ENCODE data around the gene PKMYT1. TPM values are rescaled to one million over a fixed set of nuclear protein-coding genes. Genes with fewer than 3 reads are reported as not detected.

Gene PKMYT1
- total and polyA plus RNA-seq, 2 experiments from 2014 or later = 90.9 to 100 TPM

- Histone ChIP-seq H3K4me2 (peak overlapping the region; percentile 97; the same call in 1 of the 2 replicates), H2AFZ (no peak overlapping the region), H3K9me2 (ENCODE audit: insufficient read depth) (no peaks in the 10 kb centered on the region), H3K27me3 (ENCODE audit: insufficient read depth) (peaks cover 13% of the 10 kb centered on the region), H3K27ac (ENCODE audit: low read depth) (no peak overlapping the region), H3K4me3 (peak overlapping the region; percentile 85; the same call in 1 of the 2 replicates), H4K20me1 (replicated peaks; ENCODE audit: insufficient read depth) (peaks cover 20% of the 10 kb centered on the region), H3F3A (replicated peaks; ENCODE audit: low read depth) (peaks cover 62% of the 10 kb centered on the region), H3K4me1 (ENCODE audit: insufficient read depth) (peaks cover 37% of the 10 kb centered on the region), H3K36me3 (ENCODE audit: insufficient read depth) (no peaks in the 10 kb centered on the region), H3K79me2 (replicated peaks; ENCODE audit: insufficient read depth) (peaks cover 17% of the 10 kb centered on the region; the same call in 1 of the 2 replicates)
- no peak overlapping the region for H3K27ac Mint-ChIP-seq
- peak overlapping the region; percentile 96; the same call in 1 of the 3 replicates for H3K4me3 Mint-ChIP-seq
- no peak for TF ChIP-seq EZH2phosphoT487 (IDR thresholded peaks at IDR 0.05; ENCODE audit: unreplicated experiment)
- no peak for TF ChIP-seq CTCF (conservative IDR thresholded peaks at IDR 0.05; ENCODE audit: low read depth in 2 of 2)
- no peak for TF ChIP-seq ETS1 (IDR thresholded peaks at IDR 0.05)
- TF ChIP-seq ZNF114 (CRISPR knock-in tag; IDR thresholded peaks at IDR 0.05) = no peak
- no peak for TF ChIP-seq REST (IDR thresholded peaks at IDR 0.05; ENCODE audit: unreplicated experiment)
- no peak for TF ChIP-seq JUNB (IDR thresholded peaks at IDR 0.05; ENCODE audit: unreplicated experiment)
- TF ChIP-seq CREB1 (CRISPR knock-in tag; IDR thresholded peaks at IDR 0.05; ENCODE audit: low read depth) = no peak
- no peak for TF ChIP-seq EZH2 (IDR thresholded peaks at IDR 0.05; ENCODE audit: low read depth, unreplicated experiment)
- no peak for TF ChIP-seq ZNF462 (CRISPR knock-in tag; IDR thresholded peaks at IDR 0.05)
- TF ChIP-seq POLR2AphosphoS5 (IDR thresholded peaks at IDR 0.05; ENCODE audit: low read depth) = no peak
- TF ChIP-seq NANOG (IDR thresholded peaks at IDR 0.05; ENCODE audit: borderline replicate concordance) = no peak
- TF ChIP-seq STAT1 (IDR thresholded peaks at IDR 0.05; ENCODE audit: unreplicated experiment) = no peak
- TF ChIP-seq ZNF331 (CRISPR knock-in tag; IDR thresholded peaks at IDR 0.05; ENCODE audit: low read depth) = no peak
- no peak for ATAC-seq
- no peak for DNase-seq (ENCODE audit: low spot score)
- H3K36me3 Mint-ChIP-seq (ENCODE audit: low read depth) = peaks cover 55% of the 10 kb centered on the region
- H3K4me1 Mint-ChIP-seq = peaks cover 34% of the 10 kb centered on the region
- H3K9me3 Mint-ChIP-seq = no peaks in the 10 kb centered on the region; the same call in 1 of the 3 replicates
- peaks cover 39% of the 10 kb centered on the region for H3K27me3 Mint-ChIP-seq (ENCODE audit: insufficient read depth, low read depth, poor library complexity)
These were observed 45.1 kb upstream of the PKMYT1 start for GRCh38 chr16:3025032-3026002.

Measured in GM23338 (cell line).